K562 (cell line): ENCODE results near the gene ACAP3. TPM values are rescaled to one million over a fixed set of nuclear protein-coding genes. Genes with fewer than 3 reads are reported as not detected.

ENCODE experiments used
- ATF3 ChIP-seq, 2 experiments: fragments of 450-650 bp in 1 of 2; sonication (generic) in 1 of 2; formaldehyde crosslinking in 1 of 2; IDR thresholded peaks in 1 of 2; conservative IDR thresholded peaks in 1 of 2; 2 replicates each; pipeline versions ENCODE4 v1.6.1 to v1.8.1; 2016 to 2023; ENCODE audit warnings: mild to moderate bottlenecking in 2 of 2, moderate library complexity in 2 of 2, inconsistent platforms in 1 of 2, missing genetic modification reagents in 1 of 2
- CBX1 ChIP-seq: sonication (generic); IDR thresholded peaks from 2 replicates; pipeline ENCODE4 v1.6.1; 2016; ENCODE audit warnings: antibody characterized with exemption, low read depth, mild to moderate bottlenecking
- CHD2 ChIP-seq: IDR thresholded peaks from 2 replicates; pipeline ENCODE4 v1.6.1; 2011; ENCODE audit warnings: low read depth, low read length
- COPS2 ChIP-seq: fragments of 450-650 bp; conservative IDR thresholded peaks from 2 replicates; pipeline ENCODE4 v1.6.1; 2016; ENCODE audit warnings: mild to moderate bottlenecking, moderate library complexity
- FOXP1 ChIP-seq: sonication (generic); formaldehyde crosslinking; IDR thresholded peaks from 2 replicates; pipeline ENCODE4 v1.8.0; 2022; ENCODE audit warnings: mild to moderate bottlenecking, missing genetic modification reagents
- GTF2B ChIP-seq: IDR thresholded peaks from 2 replicates; pipeline ENCODE4 v1.6.1; 2011; ENCODE audit not compliant: insufficient read length; ENCODE audit errors: extremely low read depth
- JUND ChIP-seq, 2 experiments: IDR thresholded peaks; 2 replicates in 1 of 2; 3 replicates in 1 of 2; pipeline ENCODE4 v1.6.1; 2011; ENCODE audit warnings: borderline replicate concordance in 2 of 2, low read depth in 2 of 2, low read length in 2 of 2, improper control_type of control experiment in 1 of 2, missing biosample characterization in 1 of 2, missing genetic modification characterization in 1 of 2, missing genetic modification reagents in 1 of 2
- MEIS2 ChIP-seq: fragments of 450-650 bp; IDR thresholded peaks from 2 replicates; pipeline ENCODE4 v1.6.1; 2014; ENCODE audit warnings: mild to moderate bottlenecking; ENCODE audit not compliant: partially characterized antibody
- MTF1 ChIP-seq: fragments of 250-450 bp; sonication (Bioruptor Pico); IDR thresholded peaks from 2 replicates; pipeline ENCODE4 v1.9.0; 2021; ENCODE audit warnings: moderate library complexity, mild to moderate bottlenecking, inconsistent platforms, borderline replicate concordance
- RBM15 ChIP-seq: fragments of 200-400 bp; formaldehyde crosslinking; IDR thresholded peaks from 2 replicates; pipeline ENCODE4 v1.6.1; 2018; ENCODE audit warnings: mild to moderate bottlenecking, low read length, moderate library complexity; ENCODE audit not compliant: insufficient read depth
- RBM22 ChIP-seq: fragments of 200-400 bp; formaldehyde crosslinking; IDR thresholded peaks from 2 replicates; pipeline ENCODE4 v1.6.1; 2018; ENCODE audit warnings: low read length, low read depth; ENCODE audit not compliant: poor library complexity, severe bottlenecking
- TRIM25 ChIP-seq: fragments of 450-650 bp; IDR thresholded peaks from 2 replicates; pipeline ENCODE4 v1.7.0; 2016; ENCODE audit warnings: borderline replicate concordance
- ZNF217 ChIP-seq: sonication (generic); formaldehyde crosslinking; IDR thresholded peaks from 2 replicates; pipeline ENCODE4 v1.8.0; 2022; ENCODE audit warnings: mild to moderate bottlenecking, missing genetic modification reagents
- ZNF511 ChIP-seq: sonication (generic); formaldehyde crosslinking; IDR thresholded peaks from 2 replicates; pipeline ENCODE4 v1.8.0; 2022; ENCODE audit warnings: mild to moderate bottlenecking, missing genetic modification reagents
- ZNF561 ChIP-seq: fragments of 450-650 bp; formaldehyde crosslinking; conservative IDR thresholded peaks from 2 replicates; pipeline ENCODE4 v1.4.0; 2020; ENCODE audit warnings: mild to moderate bottlenecking, moderate library complexity
- polyA plus RNA-seq, 8 experiments: library from polyadenylated mRNA; depleted of rRNA in 4 of 8; stranded (reverse) in 5 of 8; unstranded in 3 of 8; fragments of >200 nt; fragmentation: Nextera tagmentation in 2 of 8; fragmentation: Illumina TruSeq in 1 of 8; extraction: Ambion mirVana in 2 of 8; extraction: Trizol in 1 of 8; gene quantifications; 2 replicates each; pipeline versions ENCODE4 v1.2.1 to v1.2.3, GENCODE V29; 2011 to 2014; ENCODE audit warnings: inconsistent platforms in 1 of 8, missing spikeins in 1 of 8
- total RNA-seq, 7 experiments: library from RNA; depleted of rRNA in 6 of 7; stranded (reverse); fragments of >200 nt in 6 of 7; fragmentation: Illumina TruSeq in 2 of 7; extraction: Trizol in 2 of 7; gene quantifications; 2 replicates each; pipeline versions ENCODE4 v1.2.1 to v1.2.3, GENCODE V29; 2011 to 2021; ENCODE audit warnings: low replicate concordance in 1 of 7
- TF ChIP-seq, protein P1 (sequence below): fragments of 450-650 bp; IDR thresholded peaks from 2 replicates; pipeline ENCODE4 v1.6.1; 2018; ENCODE audit warnings: mild to moderate bottlenecking, low read depth; ENCODE audit not compliant: partially characterized antibody
- TF ChIP-seq, protein P2 (sequence below): fragments of 250-450 bp; sonication (Bioruptor Pico); IDR thresholded peaks from 2 replicates; pipeline ENCODE4 v1.9.0; 2021; ENCODE audit warnings: mild to moderate bottlenecking, inconsistent platforms

Gene ACAP3
- total and polyA plus RNA-seq, 9 of the 15 experiments (the other 6 are each of a cell fraction or from before 2014, with no cell fraction given) = 0.01 to 49.0 (median 12.0) TPM

DNA sequence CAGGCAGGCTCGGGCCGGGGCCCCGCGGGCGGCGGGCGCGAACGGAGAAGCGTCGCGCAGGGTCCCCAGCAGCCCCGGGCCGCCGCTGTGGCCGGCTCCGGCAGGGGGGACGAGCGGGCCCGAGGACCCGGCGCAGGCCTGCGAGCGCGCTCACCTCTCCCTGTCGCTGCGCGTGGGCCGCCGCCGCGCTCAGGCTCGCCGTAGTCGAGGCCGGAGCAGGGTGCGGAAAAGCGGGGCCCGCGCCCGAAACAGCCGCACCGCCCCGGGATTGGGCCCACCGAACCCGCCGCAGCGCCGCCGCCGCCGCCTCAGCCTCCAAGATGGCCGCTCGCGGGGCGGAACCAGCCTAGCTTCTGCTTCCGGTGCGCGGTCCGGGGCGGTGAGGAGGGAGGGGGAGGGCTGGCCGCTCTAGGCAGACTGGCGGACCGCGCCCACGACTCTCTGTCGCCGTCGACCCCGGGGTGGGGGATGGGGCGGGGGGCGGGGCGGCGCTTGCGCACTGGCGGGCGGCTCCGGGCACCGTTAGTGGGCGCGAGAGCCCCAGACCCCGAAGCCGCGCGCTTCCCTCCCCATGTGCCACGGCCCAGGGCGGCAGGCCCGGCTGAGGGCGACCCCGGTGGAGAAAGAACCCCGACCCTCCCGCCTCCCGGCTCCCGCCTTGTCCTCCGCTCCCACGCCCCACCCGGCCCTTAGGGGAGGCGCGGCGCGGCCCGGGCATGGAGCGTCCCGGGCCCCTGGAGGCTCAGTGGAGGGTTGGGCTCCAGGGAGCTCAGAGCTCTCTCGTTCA is 34.0 kb downstream of the ACAP3 start, which contains the start of gene UBE2J2 (continued):
- TF ChIP-seq GTF2B (no peak), RBM15 (no peak), TRIM25 (no peak), CBX1 (peak; percentile 69; the same call in 1 of the 2 replicates), COPS2 (no peak), CHD2 (peak; percentile 53), ZNF561 (no peak), RBM22 (no peak), ZNF217 (no peak), JUND (IDR thresholded peaks at IDR 0.05; ENCODE audit: borderline replicate concordance, low read depth, low read length) (0 out of 2 replicates have a peak, but pooled peaks have one; percentile 13), JUND (tag; IDR thresholded peaks at IDR 0.05; ENCODE audit: borderline replicate concordance, low read depth, low read length) (no peak; the same call in 2 of the 3 replicates), FOXP1 (peak; percentile 51; the same call in 1 of the 2 replicates), MTF1 (CRISPR knock-in tag) (no peak), ATF3 (IDR thresholded peaks at IDR 0.05) (no peak), ATF3 (CRISPR knock-in tag; conservative IDR thresholded peaks at IDR 0.05) (no peak), ZNF511 (CRISPR knock-in tag) (0 out of 2 replicates have a peak, but pooled peaks have one; percentile 27), MEIS2 (no peak)
- TF ChIP-seq, protein P1, sequence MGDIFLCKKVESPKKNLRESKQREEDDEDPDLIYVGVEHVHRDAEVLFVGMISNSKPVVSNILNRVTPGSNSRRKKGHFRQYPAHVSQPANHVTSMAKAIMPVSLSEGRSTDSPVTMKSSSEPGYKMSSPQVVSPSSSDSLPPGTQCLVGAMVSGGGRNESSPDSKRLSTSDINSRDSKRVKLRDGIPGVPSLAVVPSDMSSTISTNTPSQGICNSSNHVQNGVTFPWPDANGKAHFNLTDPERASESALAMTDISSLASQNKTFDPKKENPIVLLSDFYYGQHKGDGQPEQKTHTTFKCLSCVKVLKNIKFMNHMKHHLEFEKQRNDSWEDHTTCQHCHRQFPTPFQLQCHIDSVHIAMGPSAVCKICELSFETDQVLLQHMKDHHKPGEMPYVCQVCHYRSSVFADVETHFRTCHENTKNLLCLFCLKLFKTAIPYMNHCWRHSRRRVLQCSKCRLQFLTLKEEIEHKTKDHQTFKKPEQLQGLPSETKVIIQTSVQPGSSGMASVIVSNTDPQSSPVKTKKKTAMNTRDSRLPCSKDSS = no peak
- TF ChIP-seq, protein P2, sequence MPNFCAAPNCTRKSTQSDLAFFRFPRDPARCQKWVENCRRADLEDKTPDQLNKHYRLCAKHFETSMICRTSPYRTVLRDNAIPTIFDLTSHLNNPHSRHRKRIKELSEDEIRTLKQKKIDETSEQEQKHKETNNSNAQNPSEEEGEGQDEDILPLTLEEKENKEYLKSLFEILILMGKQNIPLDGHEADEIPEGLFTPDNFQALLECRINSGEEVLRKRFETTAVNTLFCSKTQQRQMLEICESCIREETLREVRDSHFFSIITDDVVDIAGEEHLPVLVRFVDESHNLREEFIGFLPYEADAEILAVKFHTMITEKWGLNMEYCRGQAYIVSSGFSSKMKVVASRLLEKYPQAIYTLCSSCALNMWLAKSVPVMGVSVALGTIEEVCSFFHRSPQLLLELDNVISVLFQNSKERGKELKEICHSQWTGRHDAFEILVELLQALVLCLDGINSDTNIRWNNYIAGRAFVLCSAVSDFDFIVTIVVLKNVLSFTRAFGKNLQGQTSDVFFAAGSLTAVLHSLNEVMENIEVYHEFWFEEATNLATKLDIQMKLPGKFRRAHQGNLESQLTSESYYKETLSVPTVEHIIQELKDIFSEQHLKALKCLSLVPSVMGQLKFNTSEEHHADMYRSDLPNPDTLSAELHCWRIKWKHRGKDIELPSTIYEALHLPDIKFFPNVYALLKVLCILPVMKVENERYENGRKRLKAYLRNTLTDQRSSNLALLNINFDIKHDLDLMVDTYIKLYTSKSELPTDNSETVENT (CRISPR knock-in tag) = peak; percentile 99
